Fibroblast of lung (primary cell): ENCODE results near the gene PHF24. TPM values are rescaled to one million over a fixed set of nuclear protein-coding genes. Genes with fewer than 3 reads are reported as not detected.
"Not testable (repeated sequence)": the region's sequence is repeated elsewhere in the genome, so short reads cannot be mapped to it uniquely, and the experiment has no call there.

Experiments
- DNase-seq, 2 donors: peaks; one replicate each; pipeline versions ENCODE4 v3.0.0 to v3.0.0-alpha.2; 2010; ENCODE audit warnings: low read depth in 2 of 2
- H2AFZ ChIP-seq: 2 replicates; pipeline ENCODE4 v1.5.1; 2012; ENCODE audit warnings: low read length, control low read depth, inconsistent platforms
- H3K27ac ChIP-seq: 2 replicates; pipeline ENCODE4 v1.5.1; 2011; ENCODE audit warnings: low read length, control low read depth; ENCODE audit not compliant: insufficient read depth
- H3K27me3 ChIP-seq: 2 replicates; pipeline ENCODE4 v1.5.1; 2011; ENCODE audit warnings: mild to moderate bottlenecking, low read length; ENCODE audit not compliant: control insufficient read depth, insufficient read depth
- H3K36me3 ChIP-seq: 2 replicates; pipeline ENCODE4 v1.5.1; 2011; ENCODE audit warnings: low read length; ENCODE audit not compliant: control insufficient read depth, insufficient read depth
- H3K4me1 ChIP-seq: 2 replicates; pipeline ENCODE4 v1.5.1; 2011; ENCODE audit warnings: low read length; ENCODE audit not compliant: control insufficient read depth, insufficient read depth; ENCODE audit errors: extremely low read depth
- H3K4me2 ChIP-seq: 2 replicates; pipeline ENCODE4 v1.5.1; 2011; ENCODE audit warnings: low read length, control low read depth; ENCODE audit not compliant: insufficient read depth; ENCODE audit errors: extremely low read depth
- H3K4me3 ChIP-seq, 4 experiments: fragments of 200-600 bp in 1 of 4; sonication (generic) in 1 of 4; replicated peaks in 1 of 4; 2 replicates each; pipeline ENCODE4 v1.5.1; 2011 to 2016; ENCODE audit warnings: low read length in 4 of 4, low read depth in 3 of 4, mild to moderate bottlenecking in 3 of 4, control low read depth in 2 of 4, inconsistent platforms in 1 of 4, mixed read lengths in 1 of 4; ENCODE audit not compliant: insufficient read depth in 1 of 4; ENCODE audit errors: control extremely low read depth in 1 of 4
- H3K79me2 ChIP-seq: 2 replicates; pipeline ENCODE4 v1.5.1; 2012; ENCODE audit warnings: mild to moderate bottlenecking, low read length, inconsistent platforms; ENCODE audit not compliant: control insufficient read depth, insufficient read depth
- H3K9ac ChIP-seq: 2 replicates; pipeline ENCODE4 v1.5.1; 2011; ENCODE audit warnings: mild to moderate bottlenecking, low read length, control low read depth; ENCODE audit not compliant: insufficient read depth
- H3K9me3 ChIP-seq: 2 replicates; pipeline ENCODE4 v1.5.1; 2012; ENCODE audit warnings: low read depth, low read length; ENCODE audit not compliant: control insufficient read depth, insufficient read depth
- H4K20me1 ChIP-seq: 2 replicates; pipeline ENCODE4 v1.5.1; 2011; ENCODE audit warnings: low read length; ENCODE audit not compliant: control insufficient read depth, insufficient read depth; ENCODE audit errors: extremely low read depth
- EZH2 ChIP-seq: IDR thresholded peaks from 2 replicates; pipeline ENCODE4 v1.5.1; 2012; ENCODE audit warnings: low read length, control low read depth, mild to moderate bottlenecking; ENCODE audit errors: missing control alignments
- polyA plus RNA-seq, 2 donors: library from polyadenylated mRNA; depleted of rRNA in 1 of 2; stranded (reverse) in 1 of 2; unstranded in 1 of 2; fragments of >200 nt; gene quantifications; 2 replicates each; pipeline ENCODE4 v1.2.1, GENCODE V29; 2011 to 2012; ENCODE audit warnings: missing spikeins in 1 of 2
- total RNA-seq: library from RNA; depleted of rRNA; stranded (reverse); fragments of >200 nt; gene quantifications from 2 replicates; pipeline ENCODE4 v1.2.1, GENCODE V29; 2014
- TF ChIP-seq, protein P1 (sequence below), 2 donors: IDR thresholded peaks in 1 of 2; conservative IDR thresholded peaks in 1 of 2; 1 replicate in 1 of 2; 2 replicates in 1 of 2; pipeline ENCODE4 v1.5.1; 2011 to 2012; ENCODE audit warnings: low read length in 2 of 2, control low read depth in 1 of 2, inconsistent platforms in 1 of 2, low read depth in 1 of 2, mild to moderate bottlenecking in 1 of 2

Gene PHF24
- total and polyA plus RNA-seq, 2 donors (not counting 1 experiment from before 2014, with no cell fraction given): 0.17 TPM; not detected in 1

DNA sequence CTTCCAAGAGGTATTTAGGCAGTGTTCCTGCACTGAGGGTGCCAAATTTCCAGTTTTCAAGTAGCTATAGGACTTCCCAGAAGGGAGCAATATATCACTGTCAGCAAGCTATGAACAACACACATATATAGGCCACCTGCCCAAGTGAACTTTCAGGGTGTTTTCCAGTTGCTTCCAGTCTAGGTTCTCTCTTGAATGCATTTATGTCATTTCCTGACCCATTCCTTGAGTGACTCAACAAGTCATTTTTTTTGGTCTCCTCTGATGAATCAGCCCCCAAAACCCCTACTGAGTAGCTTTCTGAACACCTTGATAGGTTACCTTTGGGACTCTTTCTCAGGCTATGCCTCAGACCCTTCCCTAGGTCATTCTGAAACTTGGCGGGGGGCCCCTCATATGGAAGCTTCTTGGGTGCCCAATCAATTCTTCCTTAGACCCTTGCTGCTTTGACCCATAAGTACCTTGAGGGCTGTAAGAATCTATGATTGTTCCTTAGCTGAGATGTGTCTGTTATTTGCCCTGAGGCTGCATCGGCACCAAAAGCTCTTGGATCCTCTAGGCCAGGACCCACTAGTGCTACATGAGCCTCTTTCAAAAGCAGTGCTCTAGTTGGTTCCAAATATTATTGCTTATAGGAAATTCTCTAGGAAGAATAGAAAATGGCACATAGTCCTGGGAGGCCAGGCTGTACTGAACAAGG, 43.9 kb downstream of the PHF24 start:
- Histone ChIP-seq H3K9me3 (no peaks in the 10 kb centered on the region), H2AFZ (no peak overlapping the region), H3K4me1 (no peaks in the 10 kb centered on the region), H3K27ac (no peak overlapping the region), H3K27me3 (no peaks in the 10 kb centered on the region), H3K36me3 (peaks cover 5% of the 10 kb centered on the region), H3K9ac (no peak overlapping the region), H3K4me2 (no peak overlapping the region), H3K79me2 (no peaks in the 10 kb centered on the region), H4K20me1 (no peaks in the 10 kb centered on the region), H3K4me3 (no peak overlapping the region)
- DNase-seq: peak in 1 of 2 donors; percentile 66
- TF ChIP-seq EZH2: no peak
- TF ChIP-seq, protein P1, sequence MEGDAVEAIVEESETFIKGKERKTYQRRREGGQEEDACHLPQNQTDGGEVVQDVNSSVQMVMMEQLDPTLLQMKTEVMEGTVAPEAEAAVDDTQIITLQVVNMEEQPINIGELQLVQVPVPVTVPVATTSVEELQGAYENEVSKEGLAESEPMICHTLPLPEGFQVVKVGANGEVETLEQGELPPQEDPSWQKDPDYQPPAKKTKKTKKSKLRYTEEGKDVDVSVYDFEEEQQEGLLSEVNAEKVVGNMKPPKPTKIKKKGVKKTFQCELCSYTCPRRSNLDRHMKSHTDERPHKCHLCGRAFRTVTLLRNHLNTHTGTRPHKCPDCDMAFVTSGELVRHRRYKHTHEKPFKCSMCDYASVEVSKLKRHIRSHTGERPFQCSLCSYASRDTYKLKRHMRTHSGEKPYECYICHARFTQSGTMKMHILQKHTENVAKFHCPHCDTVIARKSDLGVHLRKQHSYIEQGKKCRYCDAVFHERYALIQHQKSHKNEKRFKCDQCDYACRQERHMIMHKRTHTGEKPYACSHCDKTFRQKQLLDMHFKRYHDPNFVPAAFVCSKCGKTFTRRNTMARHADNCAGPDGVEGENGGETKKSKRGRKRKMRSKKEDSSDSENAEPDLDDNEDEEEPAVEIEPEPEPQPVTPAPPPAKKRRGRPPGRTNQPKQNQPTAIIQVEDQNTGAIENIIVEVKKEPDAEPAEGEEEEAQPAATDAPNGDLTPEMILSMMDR (conservative IDR thresholded peaks at IDR 0.05 in 1 of 2, IDR thresholded peaks at IDR 0.05 in 1 of 2; ENCODE audit: low read depth in 1 of 2, low read length in 2 of 2): no peak

DNA sequence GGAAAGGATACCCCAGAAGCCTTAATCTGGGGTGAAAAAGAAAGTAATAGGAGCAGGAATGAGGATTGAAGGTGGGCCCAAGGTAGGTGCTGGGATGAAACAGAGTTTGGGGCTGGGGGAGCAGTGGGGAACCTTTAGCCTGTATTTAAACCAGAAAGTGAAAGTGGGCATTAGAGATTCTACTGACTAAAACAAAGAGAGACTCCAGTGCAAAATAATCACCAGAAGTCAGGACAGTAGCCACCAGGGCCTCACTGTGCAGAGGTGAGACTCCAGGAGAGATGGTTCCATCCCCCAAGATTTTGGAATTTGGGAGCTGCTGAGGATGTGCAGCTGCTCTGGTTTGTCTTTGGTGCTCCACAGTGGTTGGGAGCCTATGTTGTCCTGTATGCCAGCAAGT, 44.5 kb downstream of the PHF24 start:
- Histone ChIP-seq H3K4me3 (no peak overlapping the region), H3K27me3 (no peaks in the 10 kb centered on the region), H3K9ac (no peak overlapping the region), H2AFZ (no peak overlapping the region), H3K4me2 (no peak overlapping the region), H4K20me1 (no peaks in the 10 kb centered on the region), H3K27ac (no peak overlapping the region), H3K9me3 (no peaks in the 10 kb centered on the region), H3K36me3 (no peaks in the 10 kb centered on the region), H3K4me1 (no peaks in the 10 kb centered on the region), H3K79me2 (no peaks in the 10 kb centered on the region)
- no peak for DNase-seq
- TF ChIP-seq EZH2: no peak
- TF ChIP-seq, protein P1 (conservative IDR thresholded peaks at IDR 0.05 in 1 of 2, IDR thresholded peaks at IDR 0.05 in 1 of 2; ENCODE audit: low read depth in 1 of 2, low read length in 2 of 2): no peak

DNA sequence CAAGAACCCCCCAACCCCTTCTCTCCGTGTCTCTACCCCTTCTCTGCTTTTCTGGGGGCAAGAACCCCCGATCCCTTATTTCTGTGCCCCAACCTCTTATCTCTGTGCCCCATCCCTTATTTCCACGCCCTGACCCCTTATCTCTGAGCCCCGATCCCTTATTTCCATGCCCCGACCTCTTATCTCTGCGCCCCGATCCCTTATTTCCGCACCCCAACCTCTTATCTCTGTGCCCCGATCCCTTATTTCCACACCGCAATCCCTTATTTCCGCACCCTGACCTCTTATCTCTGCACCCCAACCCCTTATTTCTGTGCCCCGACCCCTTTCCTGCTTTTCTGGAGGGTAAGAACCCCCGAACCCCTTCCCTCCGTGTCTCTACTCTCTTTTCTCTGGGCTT, 46.2 kb downstream of the PHF24 start:
- not testable (repeated sequence) for H3K9me3 ChIP-seq, H3K79me2 ChIP-seq, H3K4me1 ChIP-seq, H4K20me1 ChIP-seq, H3K27ac ChIP-seq, H3K4me3 ChIP-seq, H3K9ac ChIP-seq, H3K36me3 ChIP-seq, H3K4me2 ChIP-seq, DNase-seq, H3K27me3 ChIP-seq, H2AFZ ChIP-seq
